ENCODE measurements around the gene CCZ1. TPM values are rescaled to one million over a fixed set of nuclear protein-coding genes. Genes with fewer than 3 reads are reported as not detected.
A peak's percentile ranks its signal among the peaks of the same experiment; 100 is the strongest.
"Not testable (repeated sequence)": the region's sequence is repeated elsewhere in the genome, so short reads cannot be mapped to it uniquely, and the experiment has no call there.

CCZ1 gene
- total RNA-seq, 2 donors from 2014 or later: 55.1 to 81.0 TPM

GRCh38 chr7:5897369-5897919 is 1.1 kb upstream of the CCZ1 start:
- DNase-seq; intact Hi-C loops (cut with DNase I, micrococcal nuclease); ATAC-seq: not testable (repeated sequence)

DNA sequence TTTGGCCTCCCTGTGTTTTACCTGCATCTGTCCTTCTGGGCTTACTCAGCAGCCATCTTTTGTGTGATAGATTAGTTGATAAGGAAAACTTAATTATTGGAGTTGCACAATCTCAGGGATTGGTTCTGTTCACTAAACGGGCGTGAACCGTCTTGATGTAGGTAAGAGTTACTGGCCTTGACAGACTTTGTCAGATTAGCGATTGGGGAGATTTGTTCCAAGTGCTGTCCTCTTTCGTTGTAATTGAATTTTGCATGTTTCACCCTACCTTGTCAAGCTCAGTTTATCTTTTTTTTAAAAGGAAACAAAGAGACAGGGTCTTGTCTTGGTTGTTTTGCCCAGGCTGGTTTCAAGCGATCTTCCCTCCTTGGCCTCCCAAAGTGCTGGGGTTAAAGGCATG is 4.5 kb downstream of the CCZ1 start:
- ATAC-seq; intact Hi-C loops (cut with DNase I, micrococcal nuclease); DNase-seq: not testable (repeated sequence)

DNA sequence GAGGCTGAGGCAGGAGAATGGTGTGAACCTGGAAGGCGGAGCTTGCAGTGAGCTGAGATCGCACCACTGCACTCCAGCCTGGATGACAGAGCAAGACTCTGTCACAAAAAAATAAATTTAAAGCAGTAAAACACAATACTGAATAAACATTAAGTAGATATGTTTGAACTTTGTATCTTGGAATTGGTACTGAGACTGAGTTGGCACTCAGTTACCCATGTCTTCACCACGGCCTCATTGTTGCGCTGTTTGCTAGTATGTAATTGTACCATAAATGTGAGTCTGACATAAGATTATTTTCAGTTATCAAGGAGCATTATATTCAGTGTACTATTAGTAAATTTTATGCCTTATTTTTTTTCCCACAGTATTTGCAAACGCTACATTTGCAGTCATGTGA is 6.2 kb downstream of the CCZ1 start:
- intact Hi-C loops (cut with DNase I, micrococcal nuclease); DNase-seq: not testable (repeated sequence)
- ATAC-seq: peak; percentile 97

- ATAC-seq; intact Hi-C loops (cut with DNase I, micrococcal nuclease); DNase-seq: not testable (repeated sequence)
These were observed 10.3 kb downstream of the CCZ1 start for GRCh38 chr7:5908835-5909234.

DNA sequence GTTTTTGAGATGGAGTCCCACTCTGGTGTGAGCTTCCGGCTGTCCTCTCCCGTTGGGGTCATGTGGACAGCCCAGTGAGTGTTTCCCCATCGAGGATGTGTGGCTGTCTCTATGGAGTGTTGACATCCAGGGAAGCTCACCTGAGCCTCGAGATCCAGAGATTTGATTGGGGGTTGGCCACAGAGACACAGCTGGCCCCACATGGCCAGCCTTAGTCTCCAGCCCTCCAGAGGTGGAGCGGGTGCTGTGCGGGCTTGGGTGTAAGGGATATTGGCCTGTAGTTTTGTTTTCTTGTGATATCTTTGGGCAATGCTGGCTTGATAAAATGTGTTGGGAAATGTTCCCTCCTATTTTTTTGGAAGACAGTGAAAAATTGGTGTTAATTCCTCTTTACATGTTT is 18.0 kb downstream of the CCZ1 start:
- ATAC-seq; intact Hi-C loops (cut with DNase I, micrococcal nuclease); DNase-seq: not testable (repeated sequence)

DNA sequence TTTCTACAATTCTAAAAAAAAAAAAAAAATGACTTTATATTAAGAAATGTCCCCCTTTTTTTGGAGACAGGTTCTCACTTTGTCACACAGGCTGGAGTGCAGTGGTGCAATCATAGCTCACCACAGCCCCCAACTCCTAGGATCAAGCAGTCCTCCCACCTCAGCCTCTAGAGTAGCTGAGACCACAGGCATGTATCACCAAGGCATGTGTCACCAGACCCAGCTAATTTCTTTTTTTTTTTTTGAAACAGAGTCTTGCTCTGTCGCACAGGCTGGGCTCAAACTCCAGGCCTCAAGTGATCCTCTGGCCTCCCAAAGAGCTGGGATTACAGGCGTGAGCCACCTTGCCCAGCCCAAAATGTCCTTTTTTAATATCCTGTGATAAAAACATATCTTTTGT is 25.6 kb downstream of the CCZ1 start:
- ATAC-seq; intact Hi-C loops (cut with DNase I, micrococcal nuclease); DNase-seq: not testable (repeated sequence)

DNA sequence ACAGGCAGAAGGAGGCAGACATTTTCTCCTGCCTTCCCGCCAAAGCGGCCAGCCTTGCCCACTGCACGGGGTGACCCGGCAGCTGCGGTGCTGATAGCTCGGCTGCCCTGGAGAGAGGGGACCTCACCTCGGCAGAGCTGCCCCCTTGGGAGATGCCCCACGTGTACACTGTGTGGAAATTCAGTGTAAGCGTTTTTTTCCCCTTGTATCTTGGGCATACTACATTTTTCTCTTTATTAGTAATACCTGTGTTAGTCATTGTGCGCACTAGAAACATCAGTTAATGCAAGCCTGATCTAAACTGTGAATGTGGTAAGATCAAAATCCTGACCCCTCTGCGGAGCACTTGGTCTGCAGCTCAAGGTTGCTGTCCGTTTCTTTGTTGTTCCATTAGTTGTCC is 26.1 kb downstream of the CCZ1 start:
- intact Hi-C loops (cut with DNase I, micrococcal nuclease); ATAC-seq; DNase-seq: not testable (repeated sequence)

DNA sequence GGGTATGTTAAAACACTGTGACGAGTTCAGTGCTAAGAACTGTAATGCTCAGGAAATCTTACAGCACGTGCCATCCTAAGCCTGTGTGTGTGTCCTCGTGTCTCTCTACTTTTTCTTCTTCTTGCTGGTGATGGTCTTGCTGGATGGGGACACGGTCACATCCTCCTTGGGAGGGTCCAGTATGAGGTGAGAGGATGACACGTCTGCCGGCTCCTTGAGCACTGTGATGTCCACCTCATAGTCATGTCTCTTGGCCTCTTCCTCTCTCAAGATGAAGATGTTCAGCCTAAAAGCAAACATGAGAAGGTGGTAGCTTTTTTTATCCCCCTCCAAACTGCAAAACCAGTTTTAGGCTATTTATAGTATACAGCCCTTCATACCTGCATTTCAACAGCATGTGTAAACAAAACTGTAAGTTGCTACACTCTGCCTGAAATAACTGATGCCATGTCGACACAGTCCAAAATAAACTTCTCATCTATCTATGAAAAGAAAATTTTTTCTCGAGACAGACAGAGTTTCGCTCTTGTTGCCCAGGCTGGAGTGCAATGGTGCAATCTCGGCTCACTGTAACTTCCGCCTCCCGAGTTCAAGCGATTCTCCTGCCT is 27.8 kb downstream of the CCZ1 start:
- DNase-seq; ATAC-seq; intact Hi-C loops (cut with DNase I, micrococcal nuclease): not testable (repeated sequence)

DNA sequence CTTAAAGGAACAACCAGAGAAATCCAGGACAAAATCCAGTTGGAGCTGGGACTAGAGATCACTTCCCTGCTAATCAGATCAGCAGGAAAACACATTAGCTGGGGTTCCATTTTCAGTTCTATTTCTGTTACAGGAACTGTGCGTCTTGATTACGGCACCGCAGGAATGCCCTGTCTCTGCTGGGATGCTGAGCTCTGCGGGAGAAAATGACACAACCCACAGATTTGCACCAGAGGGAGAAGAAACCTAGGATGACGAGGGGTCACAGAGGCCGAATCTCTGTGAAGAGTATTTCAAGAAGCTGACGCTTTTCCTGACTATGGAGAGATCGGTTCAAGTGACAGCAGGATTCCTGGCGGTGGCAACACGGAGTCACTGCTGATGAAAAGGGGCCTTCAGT is 31.8 kb downstream of the CCZ1 start:
- ATAC-seq; DNase-seq; intact Hi-C loops (cut with DNase I, micrococcal nuclease): not testable (repeated sequence)

DNA sequence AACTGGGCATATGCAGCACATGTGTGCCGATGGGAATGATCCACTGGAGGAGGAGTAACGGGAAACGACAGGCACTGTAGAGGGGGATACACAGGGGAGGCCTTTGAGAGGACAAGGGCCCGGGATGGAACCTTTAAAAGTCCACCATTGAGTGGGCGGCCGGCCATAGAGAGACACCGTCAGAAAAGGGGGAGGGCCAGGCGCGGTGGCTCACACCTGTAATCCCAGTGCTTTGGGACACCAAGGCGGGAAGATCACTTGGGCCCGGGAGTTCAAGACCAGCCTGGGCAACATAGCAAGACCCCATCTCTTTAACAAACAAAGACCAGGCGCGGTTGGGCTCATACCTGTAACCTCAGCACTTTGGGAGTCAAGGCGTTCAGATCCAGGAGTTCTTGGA is 32.7 kb downstream of the CCZ1 start:
- DNase-seq; intact Hi-C loops (cut with DNase I, micrococcal nuclease); ATAC-seq: not testable (repeated sequence)

GRCh38 chr7:5931905-5932644 is 33.5 kb downstream of the CCZ1 start:
- intact Hi-C loops (cut with DNase I, micrococcal nuclease); ATAC-seq; DNase-seq: not testable (repeated sequence)

DNA sequence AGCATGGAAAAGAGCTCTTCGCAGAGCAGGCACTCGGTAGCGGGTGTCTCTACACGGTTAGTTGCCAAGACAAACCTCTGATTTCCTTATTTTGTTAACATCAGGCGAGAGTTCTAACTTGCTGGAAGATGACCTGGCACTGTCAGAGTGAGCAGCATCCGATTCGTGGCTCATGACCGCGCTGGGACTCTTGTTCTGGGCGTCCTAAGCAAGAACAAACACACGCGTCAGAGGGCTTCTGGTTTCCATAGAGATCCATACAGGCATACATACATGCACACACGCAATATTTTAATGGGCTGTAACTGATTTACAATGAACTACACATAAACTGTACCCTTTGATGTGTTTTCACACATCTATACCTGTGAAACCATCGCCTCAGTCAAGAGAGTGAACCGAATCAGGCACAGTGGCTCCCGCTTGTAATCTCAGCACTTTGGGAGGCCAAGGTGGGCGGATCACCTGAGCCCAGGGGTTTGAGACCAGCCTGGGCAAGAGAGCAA is 36.5 kb downstream of the CCZ1 start:
- DNase-seq; intact Hi-C loops (cut with DNase I, micrococcal nuclease); ATAC-seq: not testable (repeated sequence)

DNA sequence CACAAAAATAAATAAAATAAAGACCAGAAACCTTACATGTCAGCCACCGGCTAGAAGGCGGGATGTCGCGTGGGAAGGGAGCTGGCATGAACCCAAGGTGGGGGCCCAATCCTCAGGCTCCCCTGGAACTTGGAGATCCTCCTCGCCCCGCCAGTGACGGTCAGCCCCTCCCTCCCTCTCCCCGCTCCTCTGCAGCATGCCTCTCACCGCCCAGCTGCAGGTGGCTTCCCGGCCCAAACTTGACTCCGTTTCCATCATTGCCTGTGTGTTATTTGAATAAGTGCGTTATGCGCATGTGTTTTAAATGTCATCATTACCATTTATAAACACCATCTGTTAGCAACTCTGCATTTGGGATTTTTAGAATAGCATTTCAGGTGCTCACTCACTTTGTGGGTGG is 64.7 kb downstream of the CCZ1 start:
- intact Hi-C loops (cut with DNase I, micrococcal nuclease); DNase-seq; ATAC-seq: not testable (repeated sequence)

GRCh38 chr7:5963810-5964209 is 65.3 kb downstream of the CCZ1 start:
- DNase-seq; intact Hi-C loops (cut with DNase I, micrococcal nuclease); ATAC-seq: not testable (repeated sequence)

- intact Hi-C loops (cut with DNase I, micrococcal nuclease); DNase-seq: not testable (repeated sequence)
- peak; percentile 78 for ATAC-seq
These were observed 71.9 kb downstream of the CCZ1 start, which contains the start of gene RSPH10B for GRCh38 chr7:5970347-5970911. Gene RSPH10B (minus strand): TSS chr7:5970689. CDS start chr7:5967116, 3,573 bp downstream.

- DNase-seq; intact Hi-C loops (cut with DNase I, micrococcal nuclease); ATAC-seq: not testable (repeated sequence)
These were observed 75.0 kb downstream of the CCZ1 start for GRCh38 chr7:5973580-5973979.
